Loucy (cell line): Measurements from ENCODE around the gene ALCAM.

Experiments used
- H2AFZ ChIP-seq: fragments of 200-600 bp; sonication (generic); 2 replicates; pipeline ENCODE4 v1.6.0; 2016; ENCODE audit warnings: antibody characterized with exemption, mild to moderate bottlenecking, low read length, moderate library complexity
- H3F3A ChIP-seq: fragments of 200-600 bp; 2 replicates; pipeline ENCODE4 v1.6.0; 2016; ENCODE audit warnings: antibody characterized with exemption, low read depth, mild to moderate bottlenecking
- H3K27me3 ChIP-seq: fragments of 200-600 bp; sonication (generic); 2 replicates; pipeline ENCODE4 v1.6.1; 2014; ENCODE audit warnings: low read length, mild to moderate bottlenecking; ENCODE audit not compliant: insufficient read depth, poor library complexity, severe bottlenecking
- H3K36me3 ChIP-seq: fragments of 200-600 bp; sonication (generic); 2 replicates; pipeline ENCODE4 v1.6.1; 2016; ENCODE audit warnings: low read length; ENCODE audit not compliant: insufficient read depth
- H3K4me1 ChIP-seq: fragments of 200-600 bp; sonication (generic); 2 replicates; pipeline ENCODE4 v1.5.1; 2014; ENCODE audit warnings: low read length, mild to moderate bottlenecking; ENCODE audit not compliant: insufficient read depth, poor library complexity, severe bottlenecking
- H3K4me2 ChIP-seq: fragments of 200-600 bp; sonication (generic); 2 replicates; pipeline ENCODE4 v1.6.0; 2014; ENCODE audit warnings: antibody characterized with exemption, low read length, low read depth, mild to moderate bottlenecking; ENCODE audit not compliant: poor library complexity, severe bottlenecking
- H3K4me3 ChIP-seq: fragments of 200-600 bp; sonication (generic); 2 replicates; pipeline ENCODE4 v1.5.1; 2014; ENCODE audit warnings: low read length, mild to moderate bottlenecking, mixed read lengths; ENCODE audit not compliant: poor library complexity, severe bottlenecking
- H3K79me2 ChIP-seq: fragments of 200-600 bp; sonication (generic); 2 replicates; pipeline ENCODE4 v1.6.1; 2014; ENCODE audit warnings: low read length; ENCODE audit not compliant: insufficient read depth
- H3K9ac ChIP-seq: fragments of 200-600 bp; sonication (generic); 2 replicates; pipeline ENCODE4 v1.6.0; 2014; ENCODE audit warnings: mild to moderate bottlenecking, low read depth, low read length, moderate library complexity; ENCODE audit not compliant: poor library complexity, severe bottlenecking
- H3K9me2 ChIP-seq: fragments of 200-600 bp; sonication (generic); replicated peaks from 2 replicates; pipeline ENCODE4 v1.6.1; 2016; ENCODE audit warnings: low read depth, low read length, mixed read lengths
- H3K9me3 ChIP-seq: fragments of 200-600 bp; sonication (generic); 2 replicates; pipeline ENCODE4 v1.6.1; 2014; ENCODE audit warnings: mild to moderate bottlenecking, antibody characterized with exemption, low read length, low read depth; ENCODE audit not compliant: insufficient read depth
- H4K20me1 ChIP-seq: fragments of 200-600 bp; sonication (generic); 2 replicates; pipeline ENCODE4 v1.6.0; 2014; ENCODE audit warnings: antibody characterized with exemption, low read length, mild to moderate bottlenecking; ENCODE audit not compliant: insufficient read depth, poor library complexity, severe bottlenecking
- CTCF ChIP-seq: fragments of 200-600 bp; sonication (generic); conservative IDR thresholded peaks from 2 replicates; pipeline ENCODE4 v1.5.1; 2014; ENCODE audit warnings: mild to moderate bottlenecking, antibody characterized with exemption, low read length
- EZH2phosphoT487 ChIP-seq: fragments of 200-600 bp; IDR thresholded peaks from 2 replicates; pipeline ENCODE4 v1.6.1; 2018; ENCODE audit warnings: antibody characterized with exemption, mild to moderate bottlenecking, moderate library complexity, borderline replicate concordance

The ALCAM gene

GRCh38 chr3:105394177-105394576 lies 27.5 kb downstream of the ALCAM start:
- TF ChIP-seq CTCF, result no peak
- TF ChIP-seq EZH2phosphoT487, result no peak
- no peaks in the 10 kb centered on the region for H3F3A ChIP-seq
- H3K9ac ChIP-seq, result no peak overlapping the region
- H3K9me3 ChIP-seq, result no peaks in the 10 kb centered on the region
- H3K79me2 ChIP-seq, result no peaks in the 10 kb centered on the region
- H3K4me1 ChIP-seq, result no peaks in the 10 kb centered on the region
- H3K36me3 ChIP-seq, result no peaks in the 10 kb centered on the region
- no peaks in the 10 kb centered on the region for H3K9me2 ChIP-seq
- H2AFZ ChIP-seq, result no peak overlapping the region
- H3K4me2 ChIP-seq, result no peak overlapping the region
- H4K20me1 ChIP-seq, result no peaks in the 10 kb centered on the region
- H3K27me3 ChIP-seq, result no peaks in the 10 kb centered on the region
- no peak overlapping the region for H3K4me3 ChIP-seq

- H2AFZ ChIP-seq, result no peak overlapping the region
- H4K20me1 ChIP-seq, result no peaks in the 10 kb centered on the region
- H3K4me1 ChIP-seq, result no peaks in the 10 kb centered on the region
- H3K4me3 ChIP-seq, result no peak overlapping the region
- no peak overlapping the region for H3K4me2 ChIP-seq
- H3K9ac ChIP-seq, result no peak overlapping the region
- no peaks in the 10 kb centered on the region for H3K27me3 ChIP-seq
- H3K9me2 ChIP-seq, result no peaks in the 10 kb centered on the region
- TF ChIP-seq CTCF, result no peak
- TF ChIP-seq EZH2phosphoT487, result no peak
- H3K9me3 ChIP-seq, result no peaks in the 10 kb centered on the region
- no peaks in the 10 kb centered on the region for H3F3A ChIP-seq
- no peaks in the 10 kb centered on the region for H3K79me2 ChIP-seq
- H3K36me3 ChIP-seq, result no peaks in the 10 kb centered on the region
These were observed 31.3 kb downstream of the ALCAM start for GRCh38 chr3:105397974-105398373.

- H3K4me1 ChIP-seq, result no peaks in the 10 kb centered on the region
- no peaks in the 10 kb centered on the region for H3K27me3 ChIP-seq
- TF ChIP-seq CTCF, result no peak
- TF ChIP-seq EZH2phosphoT487, result no peak
- no peaks in the 10 kb centered on the region for H3K9me2 ChIP-seq
- H2AFZ ChIP-seq, result no peak overlapping the region
- H3K9ac ChIP-seq, result no peak overlapping the region
- H4K20me1 ChIP-seq, result no peaks in the 10 kb centered on the region
- H3K9me3 ChIP-seq, result no peaks in the 10 kb centered on the region
- no peak overlapping the region for H3K4me2 ChIP-seq
- H3K4me3 ChIP-seq, result no peak overlapping the region
- no peaks in the 10 kb centered on the region for H3K79me2 ChIP-seq
- H3K36me3 ChIP-seq, result no peaks in the 10 kb centered on the region
- no peaks in the 10 kb centered on the region for H3F3A ChIP-seq
These were observed 31.7 kb downstream of the ALCAM start for GRCh38 chr3:105398437-105398836.
